ENCODE results near the gene CCL22. TPM values are rescaled to one million over a fixed set of nuclear protein-coding genes. Genes with fewer than 3 reads are reported as not detected.

Gene CCL22
- total RNA-seq, 4 donors from 2014 or later: not detected

GRCh38 chr16:57358086-57358420 lies 530 bp upstream of the CCL22 start:
- WGBS: 83% methylated on average over 7 of the region's 7 CpGs
- H3K4me1 ChIP-seq: no peaks in the 10 kb centered on the region
- H3K36me3 ChIP-seq: no peaks in the 10 kb centered on the region
- H3K27me3 ChIP-seq: no peaks in the 10 kb centered on the region
- intact Hi-C loops (cut with DNase I): no loop called here
- H3K9me3 ChIP-seq: no peaks in the 10 kb centered on the region
- H3K27ac ChIP-seq (replicated peaks in 1 of 4): no peak overlapping the region
- no peak for DNase-seq (ENCODE audit: extremely low spot score)
- no peak for TF ChIP-seq CTCF (IDR thresholded peaks at IDR 0.05)
- no peak for TF ChIP-seq EP300 (IDR thresholded peaks at IDR 0.05)
- no peak for TF ChIP-seq POLR2A (IDR thresholded peaks at IDR 0.05; ENCODE audit: low read depth)
- no peak for TF ChIP-seq POLR2AphosphoS5 (IDR thresholded peaks at IDR 0.05)
- H3K4me3 ChIP-seq: no peak overlapping the region

- Histone ChIP-seq H3K27me3 (no peaks in the 10 kb centered on the region), H3K4me3 (no peak overlapping the region), H3K4me1 (no peaks in the 10 kb centered on the region), H3K9me3 (no peaks in the 10 kb centered on the region), H3K27ac (replicated peaks in 1 of 4) (no peak overlapping the region), H3K36me3 (no peaks in the 10 kb centered on the region)
- no peak for TF ChIP-seq CTCF (IDR thresholded peaks at IDR 0.05)
- TF ChIP-seq EP300 (IDR thresholded peaks at IDR 0.05): no peak
- no peak for TF ChIP-seq POLR2AphosphoS5 (IDR thresholded peaks at IDR 0.05)
- TF ChIP-seq POLR2A (IDR thresholded peaks at IDR 0.05; ENCODE audit: low read depth): no peak
- no peak for DNase-seq (ENCODE audit: extremely low spot score)
- 94% methylated on average over 15 of the region's 16 CpGs for WGBS
- intact Hi-C loops (cut with DNase I): no loop called here
These were observed 1.8 kb downstream of the CCL22 start for GRCh38 chr16:57360321-57360935.

- Histone ChIP-seq H3K27ac (replicated peaks in 1 of 4) (no peak overlapping the region), H3K36me3 (no peaks in the 10 kb centered on the region), H3K4me1 (peaks cover 0 to 7% (median 0%) of the 10 kb centered on the region in 4 donors), H3K9me3 (no peaks in the 10 kb centered on the region), H3K4me3 (no peak overlapping the region), H3K27me3 (no peaks in the 10 kb centered on the region)
- DNase-seq (ENCODE audit: extremely low spot score): no peak
- WGBS: 78% methylated on average over 4 of the region's 4 CpGs
- intact Hi-C loops (cut with DNase I): no loop called here
- no peak for TF ChIP-seq POLR2AphosphoS5 (IDR thresholded peaks at IDR 0.05)
- TF ChIP-seq EP300 (IDR thresholded peaks at IDR 0.05): no peak
- no peak for TF ChIP-seq POLR2A (IDR thresholded peaks at IDR 0.05; ENCODE audit: low read depth)
- no peak for TF ChIP-seq CTCF (IDR thresholded peaks at IDR 0.05)
These were observed 2.8 kb downstream of the CCL22 start for GRCh38 chr16:57361404-57361803.

GRCh38 chr16:57364143-57364542 lies 5.6 kb downstream of the CCL22 start:
- Histone ChIP-seq H3K4me1 (peaks cover 0 to 15% (median 4%) of the 10 kb centered on the region in 4 donors), H3K27me3 (no peaks in the 10 kb centered on the region), H3K36me3 (no peaks in the 10 kb centered on the region), H3K4me3 (no peak overlapping the region), H3K27ac (replicated peaks in 1 of 4) (no peak overlapping the region), H3K9me3 (no peaks in the 10 kb centered on the region)
- no peak for DNase-seq (ENCODE audit: extremely low spot score)
- 98% methylated on average over 3 of the region's 3 CpGs for WGBS
- TF ChIP-seq POLR2AphosphoS5 (IDR thresholded peaks at IDR 0.05) (no peak), POLR2A (IDR thresholded peaks at IDR 0.05; ENCODE audit: low read depth) (no peak), CTCF (IDR thresholded peaks at IDR 0.05) (no peak), EP300 (IDR thresholded peaks at IDR 0.05) (no peak)
- intact Hi-C loops (cut with DNase I): no loop called here

GRCh38 chr16:57366544-57367040 lies 8.0 kb downstream of the CCL22 start:
- no peak overlapping the region for H3K4me3 ChIP-seq
- H3K36me3 ChIP-seq: no peaks in the 10 kb centered on the region
- intact Hi-C loops (cut with DNase I): no loop called here
- H3K27ac ChIP-seq (replicated peaks in 1 of 4): no peak overlapping the region
- DNase-seq (ENCODE audit: extremely low spot score): no peak
- H3K27me3 ChIP-seq: no peaks in the 10 kb centered on the region
- peaks cover 7 to 17% (median 9%) of the 10 kb centered on the region in 4 donors for H3K4me1 ChIP-seq
- WGBS: 71% methylated on average over 6 of the region's 6 CpGs
- no peaks in the 10 kb centered on the region for H3K9me3 ChIP-seq
- TF ChIP-seq POLR2A (IDR thresholded peaks at IDR 0.05; ENCODE audit: low read depth) (no peak), EP300 (IDR thresholded peaks at IDR 0.05) (no peak), POLR2AphosphoS5 (IDR thresholded peaks at IDR 0.05) (no peak), CTCF (IDR thresholded peaks at IDR 0.05) (no peak)

Data from esophagus muscularis mucosa (tissue), 4 donors.